ENCODE results near the gene MAS1. TPM values are rescaled to one million over a fixed set of nuclear protein-coding genes. Genes with fewer than 3 reads are reported as not detected.
"Not testable (repeated sequence)": the region's sequence is repeated elsewhere in the genome, so short reads cannot be mapped to it uniquely, and the experiment has no call there.

MAS1 gene
- polyA plus RNA-seq, 1 donor = 0.01 TPM

GRCh38 chr6:159863341-159863740 lies 27.4 kb upstream of the MAS1 start:
- DNase-seq = peak; percentile 29 to 43
- not testable (repeated sequence) for H3K9me3 ChIP-seq (ENCODE audit: control insufficient read depth, low read depth, low read length); H3K27ac ChIP-seq (ENCODE audit: low read length); H3K36me3 ChIP-seq (ENCODE audit: control insufficient read depth, insufficient read depth, low read length); H3K4me1 ChIP-seq (ENCODE audit: control insufficient read depth, insufficient read depth, low read length); H3K4me3 ChIP-seq (ENCODE audit: low read length); H3K27me3 ChIP-seq (ENCODE audit: control insufficient read depth, insufficient read depth, low read length)
- 40% methylated on average over 3 of the region's 5 CpGs for WGBS (ENCODE audit: insufficient coverage, low lambda C conversion rate)

GRCh38 chr6:159865226-159865920 lies 25.4 kb upstream of the MAS1 start:
- no peak overlapping the region for H3K4me3 ChIP-seq (ENCODE audit: low read length)
- whole genome bisulfite sequencing (ENCODE audit: insufficient coverage, low lambda C conversion rate) = no CpG with 5 or more reads among the region's 12 CpGs
- H3K27me3 ChIP-seq (ENCODE audit: control insufficient read depth, insufficient read depth, low read length) = no peaks in the 10 kb centered on the region
- no peaks in the 10 kb centered on the region for H3K4me1 ChIP-seq (ENCODE audit: control insufficient read depth, insufficient read depth, low read length)
- H3K36me3 ChIP-seq (ENCODE audit: control insufficient read depth, insufficient read depth, low read length) = no peaks in the 10 kb centered on the region
- peaks cover 2% of the 10 kb centered on the region for H3K9me3 ChIP-seq (ENCODE audit: control insufficient read depth, low read depth, low read length)
- H3K27ac ChIP-seq (ENCODE audit: low read length) = no peak overlapping the region
- no peak for DNase-seq

GRCh38 chr6:159866286-159867247 lies 24.2 kb upstream of the MAS1 start:
- Histone ChIP-seq H3K27me3 (ENCODE audit: control insufficient read depth, insufficient read depth, low read length) (no peaks in the 10 kb centered on the region), H3K36me3 (ENCODE audit: control insufficient read depth, insufficient read depth, low read length) (no peaks in the 10 kb centered on the region), H3K4me3 (ENCODE audit: low read length) (no peak overlapping the region), H3K4me1 (ENCODE audit: control insufficient read depth, insufficient read depth, low read length) (no peaks in the 10 kb centered on the region), H3K27ac (ENCODE audit: low read length) (no peak overlapping the region), H3K9me3 (ENCODE audit: control insufficient read depth, low read depth, low read length) (peaks cover 2% of the 10 kb centered on the region)
- DNase-seq = no peak
- WGBS (ENCODE audit: insufficient coverage, low lambda C conversion rate) = 100% methylated on average over 1 of the region's 28 CpGs

GRCh38 chr6:159871241-159871640 lies 19.5 kb upstream of the MAS1 start:
- no CpG with 5 or more reads among the region's 1 CpG for WGBS (ENCODE audit: insufficient coverage, low lambda C conversion rate)
- Histone ChIP-seq H3K4me1 (ENCODE audit: control insufficient read depth, insufficient read depth, low read length) (no peaks in the 10 kb centered on the region), H3K4me3 (ENCODE audit: low read length) (no peak overlapping the region), H3K36me3 (ENCODE audit: control insufficient read depth, insufficient read depth, low read length) (no peaks in the 10 kb centered on the region), H3K9me3 (ENCODE audit: control insufficient read depth, low read depth, low read length) (peaks cover 2% of the 10 kb centered on the region), H3K27ac (ENCODE audit: low read length) (no peak overlapping the region), H3K27me3 (ENCODE audit: control insufficient read depth, insufficient read depth, low read length) (no peaks in the 10 kb centered on the region)
- DNase-seq = no peak

- WGBS (ENCODE audit: insufficient coverage, low lambda C conversion rate) = no CpG with 5 or more reads among the region's 5 CpGs
- no peaks in the 10 kb centered on the region for H3K27me3 ChIP-seq (ENCODE audit: control insufficient read depth, insufficient read depth, low read length)
- no peaks in the 10 kb centered on the region for H3K4me1 ChIP-seq (ENCODE audit: control insufficient read depth, insufficient read depth, low read length)
- no peak for DNase-seq
- H3K27ac ChIP-seq (ENCODE audit: low read length) = no peak overlapping the region
- H3K4me3 ChIP-seq (ENCODE audit: low read length) = no peak overlapping the region
- peaks cover under 1% of the 10 kb centered on the region for H3K9me3 ChIP-seq (ENCODE audit: control insufficient read depth, low read depth, low read length)
- no peaks in the 10 kb centered on the region for H3K36me3 ChIP-seq (ENCODE audit: control insufficient read depth, insufficient read depth, low read length)
These were observed 18.9 kb upstream of the MAS1 start for GRCh38 chr6:159871906-159872305.

GRCh38 chr6:159874435-159874834 lies 16.4 kb upstream of the MAS1 start:
- no peak for DNase-seq

GRCh38 chr6:159875194-159875593 lies 15.6 kb upstream of the MAS1 start:
- Histone ChIP-seq H3K27me3 (ENCODE audit: control insufficient read depth, insufficient read depth, low read length) (no peaks in the 10 kb centered on the region), H3K4me1 (ENCODE audit: control insufficient read depth, insufficient read depth, low read length) (no peaks in the 10 kb centered on the region), H3K9me3 (ENCODE audit: control insufficient read depth, low read depth, low read length) (no peaks in the 10 kb centered on the region), H3K27ac (ENCODE audit: low read length) (no peak overlapping the region), H3K4me3 (ENCODE audit: low read length) (no peak overlapping the region), H3K36me3 (ENCODE audit: control insufficient read depth, insufficient read depth, low read length) (no peaks in the 10 kb centered on the region)
- WGBS (ENCODE audit: insufficient coverage, low lambda C conversion rate) = 45% methylated on average over 2 of the region's 4 CpGs
- DNase-seq = no peak

More at GRCh38 chr6:159874435-159874834, 16.4 kb upstream of the MAS1 start:
- Histone ChIP-seq H3K27ac (ENCODE audit: low read length) (no peak overlapping the region), H3K36me3 (ENCODE audit: control insufficient read depth, insufficient read depth, low read length) (no peaks in the 10 kb centered on the region), H3K9me3 (ENCODE audit: control insufficient read depth, low read depth, low read length) (no peaks in the 10 kb centered on the region), H3K4me3 (ENCODE audit: low read length) (no peak overlapping the region), H3K27me3 (ENCODE audit: control insufficient read depth, insufficient read depth, low read length) (no peaks in the 10 kb centered on the region), H3K4me1 (ENCODE audit: control insufficient read depth, insufficient read depth, low read length) (no peaks in the 10 kb centered on the region)
- no CpG with 5 or more reads among the region's 2 CpGs for WGBS (ENCODE audit: insufficient coverage, low lambda C conversion rate)

- Histone ChIP-seq H3K4me1 (ENCODE audit: control insufficient read depth, insufficient read depth, low read length) (no peaks in the 10 kb centered on the region), H3K27me3 (ENCODE audit: control insufficient read depth, insufficient read depth, low read length) (no peaks in the 10 kb centered on the region), H3K4me3 (ENCODE audit: low read length) (no peak overlapping the region), H3K36me3 (ENCODE audit: control insufficient read depth, insufficient read depth, low read length) (no peaks in the 10 kb centered on the region), H3K9me3 (ENCODE audit: control insufficient read depth, low read depth, low read length) (no peaks in the 10 kb centered on the region), H3K27ac (ENCODE audit: low read length) (no peak overlapping the region)
- WGBS (ENCODE audit: insufficient coverage, low lambda C conversion rate) = no CpG with 5 or more reads among the region's 3 CpGs
- no peak for DNase-seq
These were observed 14.5 kb upstream of the MAS1 start for GRCh38 chr6:159876242-159876641.

GRCh38 chr6:159877256-159877808 lies 13.5 kb upstream of the MAS1 start:
- no CpG with 5 or more reads among the region's 5 CpGs for WGBS (ENCODE audit: insufficient coverage, low lambda C conversion rate)
- H3K27me3 ChIP-seq (ENCODE audit: control insufficient read depth, insufficient read depth, low read length) = peaks cover 2% of the 10 kb centered on the region
- no peaks in the 10 kb centered on the region for H3K36me3 ChIP-seq (ENCODE audit: control insufficient read depth, insufficient read depth, low read length)
- no peak for DNase-seq
- no peaks in the 10 kb centered on the region for H3K9me3 ChIP-seq (ENCODE audit: control insufficient read depth, low read depth, low read length)
- no peaks in the 10 kb centered on the region for H3K4me1 ChIP-seq (ENCODE audit: control insufficient read depth, insufficient read depth, low read length)
- no peak overlapping the region for H3K4me3 ChIP-seq (ENCODE audit: low read length)
- H3K27ac ChIP-seq (ENCODE audit: low read length) = no peak overlapping the region

- Histone ChIP-seq H3K9me3 (ENCODE audit: control insufficient read depth, low read depth, low read length) (no peaks in the 10 kb centered on the region), H3K36me3 (ENCODE audit: control insufficient read depth, insufficient read depth, low read length) (no peaks in the 10 kb centered on the region), H3K4me1 (ENCODE audit: control insufficient read depth, insufficient read depth, low read length) (no peaks in the 10 kb centered on the region), H3K4me3 (ENCODE audit: low read length) (no peak overlapping the region), H3K27me3 (ENCODE audit: control insufficient read depth, insufficient read depth, low read length) (peaks cover 2% of the 10 kb centered on the region), H3K27ac (ENCODE audit: low read length) (no peak overlapping the region)
- DNase-seq = no peak
- WGBS (ENCODE audit: insufficient coverage, low lambda C conversion rate) = no CpG with 5 or more reads among the region's 8 CpGs
These were observed 12.4 kb upstream of the MAS1 start for GRCh38 chr6:159878341-159878740.

All from large intestine (tissue), 3 donors.